Heart left ventricle (tissue), 16 donors: ENCODE measurements around the gene PHAF1. TPM values are rescaled to one million over a fixed set of nuclear protein-coding genes. Genes with fewer than 3 reads are reported as not detected.

ENCODE experiments used
- ATAC-seq, 4 donors: fragments of 200-7000 bp; cut with Tn5 transposase; one replicate each; pipeline ENCODE4 v1.9.1; 2020 to 2022; ENCODE audit warnings: moderate library complexity in 4 of 4, mild to moderate bottlenecking in 3 of 4, moderate number of reproducible peaks in 1 of 4
- DNase-seq, 5 donors: peaks; one replicate each; pipeline ENCODE4 v3.0.0-alpha.2; 2020
- H3K27ac ChIP-seq, 12 donors: fragments of 200-600 bp; sonication (generic) in 4 of 12; one replicate each; pipeline versions ENCODE4 v1.5.0 to v1.8.0; 2016 to 2022; ENCODE audit warnings: mild to moderate bottlenecking in 2 of 12
- H3K27me3 ChIP-seq, 9 donors: fragments of 200-600 bp; sonication (generic) in 2 of 9; one replicate each; pipeline versions ENCODE4 v1.5.1 to v1.8.0; 2016 to 2022; ENCODE audit warnings: mild to moderate bottlenecking in 3 of 9
- H3K36me3 ChIP-seq, 9 donors: fragments of 200-600 bp; sonication (generic) in 2 of 9; one replicate each; pipeline versions ENCODE4 v1.5.0 to v1.8.0; 2018 to 2022; ENCODE audit warnings: mild to moderate bottlenecking in 2 of 9
- H3K4me1 ChIP-seq, 12 donors: fragments of 200-600 bp; sonication (generic) in 4 of 12; one replicate each; pipeline versions ENCODE4 v1.5.0 to v1.8.0; 2016 to 2022; ENCODE audit warnings: mild to moderate bottlenecking in 3 of 12
- H3K4me3 ChIP-seq, 12 donors: fragments of 200-600 bp; sonication (generic) in 4 of 12; one replicate each; pipeline versions ENCODE4 v1.5.0 to v1.8.0; 2017 to 2022; ENCODE audit warnings: mild to moderate bottlenecking in 9 of 12, moderate library complexity in 4 of 12
- H3K9me3 ChIP-seq, 12 donors: fragments of 200-600 bp; sonication (generic) in 4 of 12; one replicate each; pipeline versions ENCODE4 v1.5.0 to v1.8.0; 2016 to 2022; ENCODE audit warnings: mild to moderate bottlenecking in 1 of 12
- POLR2A ChIP-seq, 2 donors: fragments of 450-650 bp; IDR thresholded peaks; one replicate each; pipeline ENCODE4 v1.6.1; 2017; ENCODE audit warnings: antibody characterized with exemption in 2 of 2, mild to moderate bottlenecking in 2 of 2, moderate library complexity in 2 of 2
- WGBS, 4 donors: extraction: QIAGEN DNeasy Blood & Tissue Kit in 2 of 4; methylation state at CpG; one replicate each; pipeline versions ENCODE4 v1.1.5 to v1.1.7; 2013 to 2018; 5-methylcytosine and 5-hydroxymethylcytosine counted together
- intact Hi-C, 10 donors: fragments of 100-400 bp; cut with DNase I; formaldehyde crosslinking; loops; one replicate each; pipeline versions ENCODE4 v1.11.1 to v1.14.2; 2022
- polyA plus RNA-seq, 2 donors: library from polyadenylated mRNA; stranded (reverse); fragments of 200-250 nt; gene quantifications; one replicate each; pipeline ENCODE4 v1.2.3, GENCODE V29; 2013
- total RNA-seq, 9 donors: library from RNA; depleted of rRNA in 2 of 9; stranded (reverse); fragments of >200 nt in 2 of 9; fragmentation: NEBNext Ultra II Directional in 3 of 9; extraction: Animal tissue kit (Norgen Biotek cat#: 25700) in 3 of 9; gene quantifications; one replicate each; pipeline versions ENCODE4 v1.1.0 to v1.2.4, GENCODE V29; 2016 to 2023
- TF ChIP-seq, protein P1 (sequence below), 12 donors: fragments of 200-600 bp; sonication (generic) in 4 of 12; IDR thresholded peaks; one replicate each; pipeline versions ENCODE4 v1.5.0 to v1.8.0; 2018 to 2022; ENCODE audit warnings: antibody characterized with exemption in 12 of 12, mild to moderate bottlenecking in 5 of 12
- donor health status: ischemic (EF 13 %, LVEDD 7.1; RV severe dilation, severe dysfunction).
- donor health status: healthy with polysubstance abuse.
- donor health status: DM: no; HTN: yes; CAD: no.
- donor health status: DM: no; HTN: no; CAD: no.
- donor health status: ischemic (EF 25% LVEDD 6.9; RV normal size, moderate dysfunction).
- donor health status: ischemic (EF 25% LVEDD 5.7; RV mildly dilated, moderate dysfunction).
- donor health status: healthy.
- donor health status: DM: yes; HTN: yes; CAD: no.
- donor health status: ischemic (EF 35%, LVEDD 5.7; RV mildly dilated, moderate dysfunction).
- donor health status: nonischemic (EF 11% LVEDD 7.7; RV severe dilation, severe dysfunction).
- donor health status: DM: yes; HTN: yes; CAD: no.
- donor health status: PGD.
- donor health status: ischemic (EF 29% LVEDD 5.4; RV normal size, mild dysfunction).
- donor health status: nonischemic (EF 23%, LVEDD 6.1; RV moderate dilation, normal function).

Gene PHAF1
- total and polyA plus RNA-seq, 11 donors = 5.6 to 17.8 (median 11.6) TPM

DNA sequence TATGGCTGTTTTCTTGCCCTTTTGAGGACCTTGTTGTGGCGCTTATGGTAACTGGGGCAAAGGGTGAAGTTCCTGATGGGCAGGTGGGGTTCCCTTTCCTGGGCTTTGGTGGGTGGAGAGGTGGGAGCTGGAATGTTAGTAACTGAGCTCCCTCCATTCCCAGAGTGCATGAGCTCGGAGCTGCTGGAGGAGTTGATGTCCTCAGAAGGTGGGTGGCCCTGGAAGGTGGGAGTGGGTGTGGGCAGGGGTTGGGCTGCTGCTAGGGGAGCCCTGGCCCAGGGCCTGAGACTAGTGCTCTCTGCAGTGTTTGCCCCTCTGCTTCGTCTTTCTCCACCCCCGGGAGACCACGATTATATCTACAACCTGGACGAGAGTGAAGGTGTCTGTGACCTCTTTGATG is 88.0 kb downstream of the PHAF1 start:
- H3K27ac ChIP-seq = no peak overlapping the region
- WGBS, 4 donors = 58 to 66% (median 63%) methylated on average over 5 to 6 of the region's 6 CpGs
- H3K4me1 ChIP-seq = peaks cover 0 to 38% (median 20%) of the 10 kb centered on the region in 12 donors
- TF ChIP-seq POLR2A (IDR thresholded peaks at IDR 0.05) = no peak
- TF ChIP-seq, protein P1, sequence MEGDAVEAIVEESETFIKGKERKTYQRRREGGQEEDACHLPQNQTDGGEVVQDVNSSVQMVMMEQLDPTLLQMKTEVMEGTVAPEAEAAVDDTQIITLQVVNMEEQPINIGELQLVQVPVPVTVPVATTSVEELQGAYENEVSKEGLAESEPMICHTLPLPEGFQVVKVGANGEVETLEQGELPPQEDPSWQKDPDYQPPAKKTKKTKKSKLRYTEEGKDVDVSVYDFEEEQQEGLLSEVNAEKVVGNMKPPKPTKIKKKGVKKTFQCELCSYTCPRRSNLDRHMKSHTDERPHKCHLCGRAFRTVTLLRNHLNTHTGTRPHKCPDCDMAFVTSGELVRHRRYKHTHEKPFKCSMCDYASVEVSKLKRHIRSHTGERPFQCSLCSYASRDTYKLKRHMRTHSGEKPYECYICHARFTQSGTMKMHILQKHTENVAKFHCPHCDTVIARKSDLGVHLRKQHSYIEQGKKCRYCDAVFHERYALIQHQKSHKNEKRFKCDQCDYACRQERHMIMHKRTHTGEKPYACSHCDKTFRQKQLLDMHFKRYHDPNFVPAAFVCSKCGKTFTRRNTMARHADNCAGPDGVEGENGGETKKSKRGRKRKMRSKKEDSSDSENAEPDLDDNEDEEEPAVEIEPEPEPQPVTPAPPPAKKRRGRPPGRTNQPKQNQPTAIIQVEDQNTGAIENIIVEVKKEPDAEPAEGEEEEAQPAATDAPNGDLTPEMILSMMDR (IDR thresholded peaks at IDR 0.05) = no peak
- H3K9me3 ChIP-seq = no peaks in the 10 kb centered on the region
- no peak overlapping the region for H3K4me3 ChIP-seq
- intact Hi-C loops = no loop called here
- no peaks in the 10 kb centered on the region for H3K27me3 ChIP-seq
- peaks cover 0 to 77% (median 61%) of the 10 kb centered on the region in 9 donors for H3K36me3 ChIP-seq
- ATAC-seq (no peak), DNase-seq (no peak)

Other genes starting within 250 kb of the PHAF1 start
- gene PDP2, start 229.4 kb upstream of the PHAF1 start, total RNA-seq = 1 to 10 TPM; 2.1 to 7.5 (median 3.9) TPM
- gene PDP2, start 229.4 kb upstream of the PHAF1 start, polyA plus RNA-seq = 1 to 10 TPM; 1.1 to 3.2 TPM
- gene CDH16, start 191.1 kb upstream of the PHAF1 start, total RNA-seq = under 1 TPM in 4 of 9 donors, not detected in 5; 0.13 to 0.44 (median 0.17) TPM
- gene CDH16, start 191.1 kb upstream of the PHAF1 start, polyA plus RNA-seq = 1 to 10 TPM in 1 of 2 donors, under 1 TPM in 1; 0.08 to 1.6 TPM
- 100 to 1,000 TPM in 7 of 9 donors, 10 to 100 TPM in 2; 57.5 to 298 (median 143) TPM for gene RRAD, start 184.4 kb upstream of the PHAF1 start, total RNA-seq
- gene RRAD, start 184.4 kb upstream of the PHAF1 start, polyA plus RNA-seq = 100 to 1,000 TPM; 152 to 277 TPM
- 100 to 1,000 TPM; 103 to 188 (median 110) TPM for gene CIAO2B, start 175.5 kb upstream of the PHAF1 start, total RNA-seq
- 100 to 1,000 TPM; 265 to 669 TPM for gene CIAO2B, start 175.5 kb upstream of the PHAF1 start, polyA plus RNA-seq
- gene CES2, start 174.4 kb upstream of the PHAF1 start, total RNA-seq = 100 to 1,000 TPM in 4 of 9 donors, 10 to 100 TPM in 5; 56.0 to 157 (median 78.8) TPM
- 100 to 1,000 TPM in 1 of 2 donors, 10 to 100 TPM in 1; 40.9 to 125 TPM for gene CES2, start 174.4 kb upstream of the PHAF1 start, polyA plus RNA-seq
- 1 to 10 TPM in 3 of 9 donors, under 1 TPM in 6; 0.51 to 1.7 (median 0.88) TPM for gene CES3, start 148.7 kb upstream of the PHAF1 start, total RNA-seq
- 1 to 10 TPM in 1 of 2 donors, under 1 TPM in 1; 0.08 to 1.1 TPM for gene CES3, start 148.7 kb upstream of the PHAF1 start, polyA plus RNA-seq
- gene CES4A, start 121.4 kb upstream of the PHAF1 start, total RNA-seq = 10 to 100 TPM in 2 of 9 donors, 1 to 10 TPM in 7; 3.5 to 26.8 (median 7.1) TPM
- gene CES4A, start 121.4 kb upstream of the PHAF1 start, polyA plus RNA-seq = 10 to 100 TPM in 1 of 2 donors, 1 to 10 TPM in 1; 8.1 to 16.6 TPM
- 10 to 100 TPM; 16.4 to 53.6 (median 28.1) TPM for gene CBFB, start 80.8 kb upstream of the PHAF1 start, total RNA-seq
- 10 to 100 TPM; 11.3 to 41.0 TPM for gene CBFB, start 80.8 kb upstream of the PHAF1 start, polyA plus RNA-seq
- gene B3GNT9, start 41.1 kb downstream of the PHAF1 start, total RNA-seq = 10 to 100 TPM in 5 of 9 donors, 1 to 10 TPM in 4; 8.6 to 17.5 (median 11.9) TPM
- gene B3GNT9, start 41.1 kb downstream of the PHAF1 start, polyA plus RNA-seq = 10 to 100 TPM in 1 of 2 donors, 1 to 10 TPM in 1; 6.4 to 16.9 TPM
- gene TRADD, start 50.0 kb downstream of the PHAF1 start, total RNA-seq = 10 to 100 TPM in 4 of 9 donors, 1 to 10 TPM in 5; 4.7 to 14.3 (median 8.4) TPM
- gene TRADD, start 50.0 kb downstream of the PHAF1 start, polyA plus RNA-seq = 10 to 100 TPM in 1 of 2 donors, 1 to 10 TPM in 1; 6.8 to 16.2 TPM
- gene FBXL8, start 50.0 kb downstream of the PHAF1 start, total RNA-seq = 10 to 100 TPM in 1 of 9 donors, 1 to 10 TPM in 8; 5.0 to 13.4 (median 7.2) TPM
- 1 to 10 TPM; 5.4 to 9.2 TPM for gene FBXL8, start 50.0 kb downstream of the PHAF1 start, polyA plus RNA-seq
- gene HSF4, start 54.8 kb downstream of the PHAF1 start, total RNA-seq = 10 to 100 TPM; 11.6 to 62.4 (median 35.4) TPM
- 10 to 100 TPM in 1 of 2 donors, 1 to 10 TPM in 1; 5.9 to 62.5 TPM for gene HSF4, start 54.8 kb downstream of the PHAF1 start, polyA plus RNA-seq
- 100 to 1,000 TPM in 1 of 9 donors, 10 to 100 TPM in 8; 64.9 to 119 (median 77.4) TPM for gene NOL3, start 60.6 kb downstream of the PHAF1 start, total RNA-seq
- 100 to 1,000 TPM; 112 to 121 TPM for gene NOL3, start 60.6 kb downstream of the PHAF1 start, polyA plus RNA-seq
- gene MATCAP1, start 74.0 kb downstream of the PHAF1 start, total RNA-seq = 10 to 100 TPM in 5 of 9 donors, 1 to 10 TPM in 4; 4.1 to 21.6 (median 11.1) TPM
- 10 to 100 TPM; 10.2 to 15.5 TPM for gene MATCAP1, start 74.0 kb downstream of the PHAF1 start, polyA plus RNA-seq
- 1 to 10 TPM; 1.9 to 9.1 (median 2.8) TPM for gene EXOC3L1, start 80.2 kb downstream of the PHAF1 start, total RNA-seq
- gene EXOC3L1, start 80.2 kb downstream of the PHAF1 start, polyA plus RNA-seq = 1 to 10 TPM; 3.4 to 7.0 TPM
- gene E2F4, start 82.2 kb downstream of the PHAF1 start, total RNA-seq = 10 to 100 TPM; 25.2 to 71.3 (median 33.7) TPM
- gene E2F4, start 82.2 kb downstream of the PHAF1 start, polyA plus RNA-seq = 10 to 100 TPM; 29.3 to 41.4 TPM
- gene ELMO3, start 89.2 kb downstream of the PHAF1 start, total RNA-seq = 1 to 10 TPM in 1 of 9 donors, under 1 TPM in 8; 0.32 to 1.8 (median 0.65) TPM
- under 1 TPM; 0.68 to 0.91 TPM for gene ELMO3, start 89.2 kb downstream of the PHAF1 start, polyA plus RNA-seq
- gene TMEM208, start 117.2 kb downstream of the PHAF1 start, total RNA-seq = 10 to 100 TPM in 6 of 9 donors, 1 to 10 TPM in 3; 6.2 to 21.8 (median 11.9) TPM
- gene TMEM208, start 117.2 kb downstream of the PHAF1 start, polyA plus RNA-seq = 10 to 100 TPM; 49.5 to 79.7 TPM
- 10 to 100 TPM in 8 of 9 donors, 1 to 10 TPM in 1; 9.6 to 30.3 (median 18.0) TPM for gene FHOD1, start 137.5 kb downstream of the PHAF1 start, total RNA-seq
- gene FHOD1, start 137.5 kb downstream of the PHAF1 start, polyA plus RNA-seq = 10 to 100 TPM; 13.1 to 26.6 TPM
- 1 to 10 TPM in 6 of 9 donors, under 1 TPM in 3; 0.16 to 2.0 (median 1.3) TPM for gene SLC9A5, start 139.0 kb downstream of the PHAF1 start, total RNA-seq
- 1 to 10 TPM in 1 of 2 donors, under 1 TPM in 1; 0.29 to 1.0 TPM for gene SLC9A5, start 139.0 kb downstream of the PHAF1 start, polyA plus RNA-seq
- 1 to 10 TPM in 4 of 9 donors, under 1 TPM in 5; 0.44 to 4.0 (median 0.94) TPM for gene PLEKHG4, start 169.6 kb downstream of the PHAF1 start, total RNA-seq
- 1 to 10 TPM; 1.2 to 1.4 TPM for gene PLEKHG4, start 169.6 kb downstream of the PHAF1 start, polyA plus RNA-seq
- gene KCTD19, start 216.8 kb downstream of the PHAF1 start, total RNA-seq = under 1 TPM in 1 of 9 donors, not detected in 8; 0.29 TPM
- gene KCTD19, start 216.8 kb downstream of the PHAF1 start, polyA plus RNA-seq = under 1 TPM in 1 of 2 donors, not detected in 1; 0.19 TPM
- under 1 TPM in 1 of 9 donors, not detected in 8; 0.27 TPM for gene LRRC36, start 216.9 kb downstream of the PHAF1 start, total RNA-seq
- under 1 TPM; 0.15 to 0.42 TPM for gene LRRC36, start 216.9 kb downstream of the PHAF1 start, polyA plus RNA-seq